Measurements from ENCODE around the gene CCDC88C.

- TF ChIP-seq CTCF (IDR thresholded peaks at IDR 0.05 in 4 of 5, conservative IDR thresholded peaks at IDR 0.05 in 1 of 5), result no peak
- TF ChIP-seq POLR2A (IDR thresholded peaks at IDR 0.05), result no peak
These were observed 77.8 kb downstream of the CCDC88C start for GRCh38 chr14:91339671-91340369.
